ENCODE data around the gene TNRC6C. TPM values are rescaled to one million over a fixed set of nuclear protein-coding genes. Genes with fewer than 3 reads are reported as not detected.
A peak's percentile ranks its signal among the peaks of the same experiment; 100 is the strongest.

The TNRC6C gene
- total and polyA plus RNA-seq, 8 donors, result 14.0 to 20.3 (median 16.6) TPM

- ATAC-seq (no peak), DNase-seq (no peak)
- Histone ChIP-seq H3K4me3 (peak overlapping the region; percentile 62 to 64), H3K27ac (peak overlapping the region; percentile 56 to 67), H3K4me1 (peaks cover 4 to 40% of the 10 kb centered on the region in 2 donors), H3K27me3 (peaks cover 0 to 38% of the 10 kb centered on the region in 2 donors), H3K36me3 (no peaks in the 10 kb centered on the region), H3K9me3 (no peaks in the 10 kb centered on the region)
- intact Hi-C loops (cut with DNase I), result no loop called here
- TF ChIP-seq CTCF (IDR thresholded peaks at IDR 0.05), result no peak
Observed at GRCh38 chr17:77958716-77959125, 218 bp downstream of the TNRC6C start.

- peak overlapping the region; percentile 40 to 62 for H3K4me3 ChIP-seq
- DNase-seq (peak in 2 of 4 donors; percentile 16 to 83), ATAC-seq (no peak)
- no peak for TF ChIP-seq CTCF (IDR thresholded peaks at IDR 0.05)
- H3K27ac ChIP-seq, result no peak overlapping the region
- no peaks in the 10 kb centered on the region for H3K36me3 ChIP-seq
- peaks cover 0 to 33% of the 10 kb centered on the region in 2 donors for H3K27me3 ChIP-seq
- H3K9me3 ChIP-seq, result no peaks in the 10 kb centered on the region
- peaks cover 4 to 41% of the 10 kb centered on the region in 2 donors for H3K4me1 ChIP-seq
- intact Hi-C loops (cut with DNase I), result no loop called here
Observed at GRCh38 chr17:77959126-77959925, 823 bp downstream of the TNRC6C start.

- peaks cover 0 to 33% of the 10 kb centered on the region in 2 donors for H3K27me3 ChIP-seq
- DNase-seq, result peak in 1 of 4 donors; percentile 28
- no peak for ATAC-seq
- intact Hi-C loops (cut with DNase I), result no loop called here
- no peaks in the 10 kb centered on the region for H3K36me3 ChIP-seq
- peak overlapping the region; percentile 40 to 62 for H3K4me3 ChIP-seq
- no peaks in the 10 kb centered on the region for H3K9me3 ChIP-seq
- no peak for TF ChIP-seq CTCF (IDR thresholded peaks at IDR 0.05)
- H3K27ac ChIP-seq, result no peak overlapping the region
- H3K4me1 ChIP-seq, result peaks cover 4 to 41% of the 10 kb centered on the region in 2 donors
Observed at GRCh38 chr17:77959926-77960521, 1.5 kb downstream of the TNRC6C start.

- DNase-seq (no peak), ATAC-seq (no peak)
- Histone ChIP-seq H3K9me3 (no peaks in the 10 kb centered on the region), H3K27ac (no peak overlapping the region), H3K4me1 (peaks cover 4 to 46% of the 10 kb centered on the region in 2 donors), H3K36me3 (no peaks in the 10 kb centered on the region), H3K27me3 (peaks cover 0 to 27% of the 10 kb centered on the region in 2 donors), H3K4me3 (no peak overlapping the region)
- TF ChIP-seq CTCF (IDR thresholded peaks at IDR 0.05), result no peak
- intact Hi-C loops (cut with DNase I), result no loop called here
Observed at GRCh38 chr17:77961741-77962140, 3.2 kb downstream of the TNRC6C start.

GRCh38 chr17:77962348-77962747, 3.8 kb downstream of the TNRC6C start:
- H3K27ac ChIP-seq, result no peak overlapping the region
- no peak overlapping the region for H3K4me3 ChIP-seq
- intact Hi-C loops (cut with DNase I), result no loop called here
- TF ChIP-seq CTCF (IDR thresholded peaks at IDR 0.05), result no peak
- no peaks in the 10 kb centered on the region for H3K9me3 ChIP-seq
- peaks cover 4 to 43% of the 10 kb centered on the region in 2 donors for H3K4me1 ChIP-seq
- peaks cover 0 to 21% of the 10 kb centered on the region in 2 donors for H3K27me3 ChIP-seq
- no peak for ATAC-seq
- DNase-seq, result no peak
- H3K36me3 ChIP-seq, result no peaks in the 10 kb centered on the region
